ENCODE data around the gene ATPAF2.

- TF ChIP-seq EZH2 (IDR thresholded peaks at IDR 0.05; ENCODE audit: insufficient read depth, poor library complexity, severe bottlenecking): no peak
- TF ChIP-seq EZH2phosphoT487 (IDR thresholded peaks at IDR 0.05; ENCODE audit: insufficient read depth, low read depth): no peak
Measured at GRCh38 chr17:17975436-17975835, 63.5 kb downstream of the ATPAF2 start.

All from GM23248 (cell line).